Effector CD8-positive, alpha-beta T cell (primary cell): ENCODE data around the gene SENP1.

Source experiments
- DNase-seq: peaks from one replicate; lab custom pipeline; 2025; lab: John Stamatoyannopoulos, UW

Gene SENP1

GRCh38 chr12:48000878-48001504, 104.9 kb downstream of the SENP1 start:
- no peak for DNase-seq

DNA sequence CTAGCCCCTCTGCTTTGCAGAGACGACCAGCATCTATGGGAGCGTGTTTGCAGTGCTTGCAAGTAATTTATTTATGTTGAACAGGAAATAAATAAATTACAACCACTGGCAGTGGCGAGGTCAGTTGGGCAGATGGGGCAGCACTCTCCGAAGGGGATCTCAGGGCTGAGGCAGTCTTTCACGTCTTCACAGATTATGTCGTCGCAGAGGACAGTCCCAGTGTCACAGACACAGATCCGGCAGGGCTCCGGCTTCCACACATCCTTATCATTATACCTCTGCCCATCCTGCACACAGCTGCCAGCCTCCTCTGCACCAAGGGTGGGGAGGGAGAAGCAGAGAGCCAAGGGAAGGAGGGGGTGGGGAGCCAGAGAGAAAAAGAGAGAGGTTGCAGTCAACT, 106.1 kb downstream of the SENP1 start:
- no peak for DNase-seq

- DNase-seq: no peak
Measured at GRCh38 chr12:47997321-47997720, 108.6 kb downstream of the SENP1 start.

GRCh38 chr12:47995981-47996401, 109.9 kb downstream of the SENP1 start:
- DNase-seq: no peak

DNA sequence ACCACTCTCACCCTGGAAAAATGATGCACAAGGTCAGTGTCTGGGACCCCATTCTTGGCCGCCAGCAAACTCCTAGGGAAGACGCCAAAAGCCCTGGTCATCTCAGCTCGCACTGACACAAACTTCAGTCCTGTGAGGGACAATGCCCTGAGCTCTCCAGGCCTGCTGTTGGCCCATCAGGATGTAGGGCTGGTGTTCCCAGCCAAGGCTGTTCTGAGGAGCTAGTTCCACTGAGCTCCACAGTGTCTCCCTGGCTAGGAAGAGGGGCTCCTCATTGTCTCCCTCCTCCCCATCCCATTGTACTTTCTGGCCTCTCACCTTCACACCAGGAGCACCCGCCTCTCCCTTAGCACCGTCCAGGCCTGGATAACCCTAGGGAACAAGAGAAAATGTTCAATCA, 112.4 kb downstream of the SENP1 start:
- no peak for DNase-seq
